Coronary artery (tissue), 2 donors: ENCODE data around the gene DVL1.

Experiments used
- DNase-seq: peaks from one replicate; pipeline ENCODE4 v3.0.0-alpha.2; 2017; ENCODE audit warnings: low spot score
- H3K27ac ChIP-seq, 2 donors: fragments of 200-600 bp; sonication (generic); one replicate each; pipeline ENCODE4 v1.5.1; 2016 to 2019
- H3K4me3 ChIP-seq: fragments of 200-600 bp; sonication (generic); 2 replicates; pipeline ENCODE4 v1.5.1; 2016; ENCODE audit warnings: mild to moderate bottlenecking, moderate library complexity
- CTCF ChIP-seq: fragments of 200-600 bp; sonication (generic); IDR thresholded peaks from one replicate; pipeline ENCODE4 v1.5.1; 2019; ENCODE audit warnings: antibody characterized with exemption

Gene DVL1

GRCh38 chr1:1348420-1349255 lies 580 bp downstream of the DVL1 start:
- peak overlapping the region; percentile 40 to 86 for H3K27ac ChIP-seq
- H3K4me3 ChIP-seq, result peak overlapping the region; percentile 75
- no peak for TF ChIP-seq CTCF
- DNase-seq, result no peak

DNA sequence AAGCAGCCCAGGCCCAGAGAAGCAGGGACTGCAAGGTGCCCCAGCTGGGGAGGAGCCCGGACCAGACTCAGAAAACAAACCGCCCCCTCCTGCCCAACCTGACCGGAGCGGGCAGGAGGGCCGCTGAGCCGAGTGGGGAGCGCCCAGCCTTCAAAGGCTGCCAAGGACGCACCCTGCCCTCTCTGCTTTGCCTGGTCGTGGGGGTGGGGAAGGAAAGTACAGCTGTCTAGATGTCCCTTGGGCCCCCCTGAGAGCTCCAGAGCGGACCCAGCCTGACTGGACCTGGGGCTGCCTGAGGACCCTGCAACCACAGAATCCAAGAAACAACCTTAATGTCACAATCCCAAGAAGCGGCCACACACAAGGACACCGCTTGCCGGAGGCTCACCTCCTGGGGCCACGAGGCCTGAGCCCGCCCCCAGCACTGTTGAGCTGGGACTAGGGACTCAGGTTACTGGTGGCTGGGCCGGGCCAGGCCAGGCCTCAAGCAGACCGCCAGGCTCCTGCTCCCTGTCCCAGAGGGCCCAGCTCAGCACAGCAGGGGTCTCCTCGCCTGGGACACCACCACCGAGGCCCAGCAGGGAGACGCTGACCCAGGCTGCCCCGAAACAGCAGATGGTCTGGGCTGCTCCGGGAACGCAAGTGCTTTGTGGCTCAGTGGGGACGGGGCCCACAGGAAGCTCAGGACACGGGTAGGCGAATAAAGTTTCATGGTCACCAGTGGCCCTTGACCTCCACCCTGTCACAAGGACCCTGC lies 1.4 kb downstream of the DVL1 start:
- peak overlapping the region; percentile 40 to 86 for H3K27ac ChIP-seq
- H3K4me3 ChIP-seq, result peak overlapping the region; percentile 75
- no peak for TF ChIP-seq CTCF
- DNase-seq, result no peak

GRCh38 chr1:1347026-1347595 lies 2.1 kb downstream of the DVL1 start:
- H3K27ac ChIP-seq, result no peak overlapping the region
- peak overlapping the region; percentile 75 for H3K4me3 ChIP-seq
- no peak for DNase-seq
- no peak for TF ChIP-seq CTCF

- Histone ChIP-seq H3K4me3 (peak overlapping the region; percentile 24), H3K27ac (peak overlapping the region in 1 of 2 donors; percentile 21)
- TF ChIP-seq CTCF, result no peak
- no peak for DNase-seq
Measured at GRCh38 chr1:1346501-1346890, 2.7 kb downstream of the DVL1 start.

GRCh38 chr1:1345860-1346500 lies 3.2 kb downstream of the DVL1 start:
- TF ChIP-seq CTCF, result no peak
- DNase-seq, result no peak
- Histone ChIP-seq H3K27ac (peak overlapping the region in 1 of 2 donors; percentile 21), H3K4me3 (peak overlapping the region; percentile 24)

GRCh38 chr1:1345384-1345783 lies 3.8 kb downstream of the DVL1 start:
- Histone ChIP-seq H3K27ac (peak overlapping the region in 1 of 2 donors; percentile 5), H3K4me3 (no peak overlapping the region)
- no peak for TF ChIP-seq CTCF
- DNase-seq, result no peak
